Omental fat pad (tissue), 4 donors: ENCODE results near the gene TYSND1. TPM values are rescaled to one million over a fixed set of nuclear protein-coding genes. Genes with fewer than 3 reads are reported as not detected.

Experiments
- ATAC-seq: fragments of 150-250 bp; one replicate; pipeline ENCODE4 v1.9.1; 2016; ENCODE audit warnings: mild to moderate bottlenecking, moderate library complexity; ENCODE audit not compliant: low FRiP score
- DNase-seq: peaks from one replicate; pipeline ENCODE4 v3.0.0-alpha.2; 2019; ENCODE audit warnings: low spot score
- CTCF ChIP-seq, 3 donors: fragments of 450-650 bp; IDR thresholded peaks; one replicate each; pipeline ENCODE4 v1.5.1; 2016 to 2017; ENCODE audit warnings: antibody characterized with exemption in 3 of 3, mild to moderate bottlenecking in 3 of 3, moderate library complexity in 2 of 3
- total RNA-seq, 4 donors: library from RNA; depleted of rRNA; stranded (reverse); fragments of >200 nt; gene quantifications; one replicate each; pipeline ENCODE4 v1.1.0, GENCODE V29; 2016

The TYSND1 gene
- total RNA-seq, 4 donors from 2014 or later: 10.7 to 20.3 (median 13.7) TPM

GRCh38 chr10:70120417-70120816 lies 26.1 kb downstream of the TYSND1 start:
- TF ChIP-seq CTCF (IDR thresholded peaks at IDR 0.05): no peak
- no peak for ATAC-seq
- no peak for DNase-seq

- TF ChIP-seq CTCF (IDR thresholded peaks at IDR 0.05): no peak
- ATAC-seq (no peak), DNase-seq (no peak)
Measured at GRCh38 chr10:70119623-70120022, 26.9 kb downstream of the TYSND1 start.

DNA sequence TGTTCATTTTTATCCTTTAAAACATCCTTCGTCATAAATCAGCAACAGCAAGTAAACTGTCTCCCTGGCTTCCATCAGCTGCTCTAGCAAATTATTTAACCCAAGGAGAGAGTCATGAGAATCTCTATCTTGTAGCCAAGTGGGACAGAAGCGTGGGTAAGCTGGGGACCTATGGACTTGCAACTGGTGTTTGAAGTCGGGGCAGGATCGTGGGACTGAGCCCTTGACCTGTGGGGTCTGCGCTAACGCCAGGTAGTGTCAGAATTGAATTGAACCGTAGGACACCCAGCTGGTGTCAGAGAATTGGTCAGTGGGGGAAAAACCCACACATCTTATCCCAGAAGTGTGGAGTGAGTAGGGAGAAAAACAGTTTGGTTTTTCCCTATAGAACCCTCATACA lies 27.3 kb downstream of the TYSND1 start:
- no peak for DNase-seq
- TF ChIP-seq CTCF (IDR thresholded peaks at IDR 0.05): no peak
- no peak for ATAC-seq

- DNase-seq: no peak
- no peak for TF ChIP-seq CTCF (IDR thresholded peaks at IDR 0.05)
- ATAC-seq: no peak
Measured at GRCh38 chr10:70118196-70118595, 28.3 kb downstream of the TYSND1 start.

DNA sequence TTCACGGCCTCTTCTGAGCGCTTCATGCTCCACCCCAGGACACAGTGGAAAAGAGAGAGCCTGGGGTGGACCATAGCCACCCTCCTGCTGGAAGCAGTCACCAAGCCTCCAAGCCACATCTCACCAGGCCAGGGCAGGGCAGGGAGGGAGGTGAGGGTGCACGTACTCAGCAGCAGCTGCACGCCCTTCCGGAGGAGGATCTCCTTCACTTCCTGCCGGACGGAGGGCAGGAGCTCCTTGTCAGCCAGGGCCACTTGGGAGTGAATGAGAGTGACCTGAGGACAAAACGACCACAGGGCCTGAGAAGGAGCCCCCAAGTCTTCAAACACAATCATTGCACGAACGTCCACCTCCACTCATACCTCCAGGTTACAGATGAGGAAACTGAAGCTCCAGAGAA lies 28.9 kb downstream of the TYSND1 start:
- TF ChIP-seq CTCF (IDR thresholded peaks at IDR 0.05): no peak
- ATAC-seq (no peak), DNase-seq (no peak)

GRCh38 chr10:70115948-70116682 lies 30.4 kb downstream of the TYSND1 start:
- DNase-seq (peak; percentile 40), ATAC-seq (no peak)
- peak in 2 of 3 donors; percentile 39 to 76 for TF ChIP-seq CTCF (IDR thresholded peaks at IDR 0.05)

- no peak for ATAC-seq
- DNase-seq: no peak
- no peak for TF ChIP-seq CTCF (IDR thresholded peaks at IDR 0.05)
Measured at GRCh38 chr10:70114902-70115301, 31.6 kb downstream of the TYSND1 start.
